HS-5 (cell line): Measurements from ENCODE around the gene CFH.
"Not testable (repeated sequence)": the region's sequence is repeated elsewhere in the genome, so short reads cannot be mapped to it uniquely, and the experiment has no call there.

ENCODE experiments used
- DNase-seq: peaks from one replicate; pipeline ENCODE4 v3.0.0-alpha.2; 2012; ENCODE audit warnings: low read depth

The CFH gene

GRCh38 chr1:196651637-196652215, at the start of gene CFH:
Gene CFH (plus strand): TSS chr1:196652043. CDS start chr1:196652118, 75 bp downstream.
- DNase-seq: peak; percentile 56

DNA sequence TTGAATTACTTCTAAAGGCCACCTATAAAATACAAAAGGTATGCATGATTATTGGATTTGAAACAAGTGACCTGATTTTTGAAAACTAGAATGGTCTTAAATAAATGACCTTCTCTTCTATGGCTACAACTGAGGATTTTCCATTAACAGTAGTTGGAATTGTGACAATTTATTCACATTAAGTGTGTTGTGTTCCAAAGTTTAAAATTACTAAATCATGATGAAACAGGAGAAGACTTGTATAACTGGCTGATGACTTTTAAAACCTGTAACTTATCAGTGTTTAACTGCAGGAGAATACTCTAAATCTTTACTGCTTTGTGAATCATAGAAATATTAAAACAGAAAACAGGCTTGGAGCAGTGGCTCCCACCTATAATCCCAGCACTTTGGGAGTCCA, 48.2 kb upstream of the CFH start:
- no peak for DNase-seq

- no peak for DNase-seq
Observed at GRCh38 chr1:196607981-196608380, 43.9 kb upstream of the CFH start.

GRCh38 chr1:196608390-196609369, 43.2 kb upstream of the CFH start, which contains the start of gene KCNT2:
Gene KCNT2 (minus strand): TSS chr1:196608440. CDS start chr1:196608309, 131 bp downstream.
- no peak for DNase-seq

DNA sequence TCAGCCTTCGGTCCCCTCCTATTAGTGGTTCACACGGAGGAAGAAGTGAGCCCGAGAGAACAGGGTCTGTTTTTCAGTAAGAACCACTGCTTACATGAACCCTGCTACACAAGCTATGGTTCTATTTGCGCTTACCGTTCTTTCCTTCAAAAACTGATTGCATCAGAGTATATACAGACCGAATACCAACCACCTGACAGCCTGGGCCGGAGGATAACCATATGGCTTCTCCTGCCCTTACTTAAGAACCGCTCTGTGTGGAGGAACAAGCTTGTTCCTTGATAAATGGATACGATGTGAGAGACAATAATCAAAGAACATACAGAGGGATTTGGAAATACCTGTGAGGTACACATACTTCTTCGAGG, 42.5 kb upstream of the CFH start:
- no peak for DNase-seq

- DNase-seq: no peak
Observed at GRCh38 chr1:196611873-196612272, 40.0 kb upstream of the CFH start.

DNA sequence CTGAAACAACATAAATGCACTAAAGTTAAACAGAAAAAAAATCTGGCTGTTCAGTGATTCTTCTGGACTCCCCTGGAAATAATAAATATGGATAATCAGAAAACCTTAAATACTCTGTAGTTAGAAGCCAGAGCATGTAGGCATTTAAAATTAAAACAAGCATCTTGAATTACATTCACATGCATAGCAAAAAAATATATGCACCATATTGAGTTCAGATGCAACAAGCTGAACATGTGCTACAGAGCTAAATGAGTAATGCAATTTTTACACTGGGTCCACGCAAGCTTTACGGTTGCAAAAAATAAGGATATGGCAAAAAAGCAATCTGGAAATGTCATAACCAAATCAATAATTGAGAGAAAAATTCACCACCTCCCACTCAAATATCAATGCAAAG, 32.1 kb upstream of the CFH start:
- DNase-seq: no peak

DNA sequence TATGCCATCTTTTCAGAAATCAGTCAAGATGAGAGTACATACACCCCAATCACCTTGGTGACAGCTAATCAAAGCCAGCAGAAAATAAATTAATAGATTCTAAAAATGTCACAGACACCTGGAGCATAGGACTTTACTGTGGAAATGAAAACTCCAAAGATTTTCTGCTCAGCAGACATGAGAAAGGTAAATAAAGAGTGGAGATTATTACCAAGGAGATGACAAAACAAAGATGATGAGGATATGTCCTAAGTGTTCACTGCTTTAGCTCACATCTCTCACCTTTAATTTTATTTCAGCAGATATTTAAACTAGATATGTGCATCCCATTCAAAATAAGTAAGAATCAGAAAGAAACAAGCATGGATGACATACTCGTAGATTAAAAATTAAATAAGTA, 28.8 kb upstream of the CFH start:
- DNase-seq: no peak

- DNase-seq: no peak
Observed at GRCh38 chr1:196628838-196629237, 23.0 kb upstream of the CFH start.

DNA sequence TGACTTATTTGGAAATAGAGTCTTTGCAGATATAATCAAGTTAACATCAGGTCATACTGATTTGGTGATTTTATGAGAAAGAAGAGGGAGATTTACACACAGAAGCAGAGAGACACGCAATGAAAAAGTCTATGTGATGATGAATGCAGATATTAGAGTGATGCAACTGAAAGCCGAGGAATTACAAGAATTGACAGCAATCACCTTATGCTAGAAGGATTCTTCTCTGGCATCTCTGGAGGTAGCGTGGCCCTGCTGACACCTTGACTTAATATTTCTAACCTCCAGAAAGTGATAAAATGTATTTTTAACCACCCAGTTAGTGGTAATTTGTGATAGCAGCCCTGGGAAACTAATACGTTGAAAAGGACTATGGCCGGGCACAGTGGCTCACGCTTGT, 14.2 kb upstream of the CFH start:
- no peak for DNase-seq

GRCh38 chr1:196638466-196638865, 13.4 kb upstream of the CFH start:
- no peak for DNase-seq

DNA sequence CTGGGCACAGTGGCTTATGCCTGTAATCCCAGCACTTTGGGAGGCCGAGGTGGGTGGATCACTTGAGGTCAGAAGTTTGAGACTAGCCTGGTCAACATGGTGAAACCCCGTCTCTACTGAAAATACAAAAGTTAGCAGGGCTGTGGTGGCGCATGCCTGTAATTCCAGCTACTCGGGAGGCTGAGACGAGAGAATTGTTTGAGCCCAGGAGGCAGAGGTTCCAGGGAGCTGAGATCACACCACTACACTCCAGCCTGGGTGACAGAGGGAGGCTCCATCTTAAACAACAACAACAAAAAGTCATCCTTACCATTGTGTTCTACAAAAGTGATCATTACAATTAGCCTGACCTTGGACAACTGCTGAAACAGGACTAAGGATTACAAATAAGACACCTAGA, 12.6 kb upstream of the CFH start:
- DNase-seq: not testable (repeated sequence)

DNA sequence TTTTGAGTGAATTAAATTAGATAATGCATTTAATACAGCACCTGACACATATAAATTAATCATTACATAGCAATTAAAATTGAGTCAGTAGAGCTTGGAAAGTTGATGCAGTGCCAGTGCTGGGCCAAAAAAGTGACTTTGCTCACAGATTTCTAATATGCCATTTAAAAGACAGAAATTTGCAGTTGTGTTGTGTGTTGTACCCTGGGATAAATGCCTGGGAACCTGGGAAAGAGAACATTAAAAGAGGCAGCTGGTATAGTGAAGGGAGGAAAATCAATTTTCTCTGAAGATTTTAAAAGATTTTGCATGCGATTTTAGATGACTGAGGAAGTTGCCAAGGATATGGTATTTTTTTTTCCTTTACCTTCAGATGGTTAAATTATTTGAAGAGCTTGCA, 10.9 kb upstream of the CFH start:
- no peak for DNase-seq

- DNase-seq: no peak
Observed at GRCh38 chr1:196649990-196650389, 1.9 kb upstream of the CFH start.

- no peak for DNase-seq
Observed at GRCh38 chr1:196650403-196650802, 1.4 kb upstream of the CFH start.

DNA sequence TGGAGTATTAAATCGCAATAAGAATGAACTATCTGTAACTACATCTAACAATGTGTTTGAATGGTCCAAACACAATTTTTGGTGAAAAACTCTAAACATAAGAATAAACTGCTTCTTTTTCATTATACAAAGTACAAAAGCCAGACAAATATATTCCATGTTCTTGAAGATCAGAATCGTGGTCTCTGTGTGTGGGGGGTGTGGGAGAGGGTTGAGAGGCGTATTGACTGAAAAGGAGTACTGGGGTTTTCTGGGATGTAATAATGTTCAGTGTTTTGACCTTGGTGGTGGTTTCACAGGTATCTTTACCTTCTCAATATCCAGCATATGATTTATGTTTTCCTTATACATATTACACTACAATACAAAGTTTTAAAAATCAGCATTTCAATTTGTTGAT, 764 bp upstream of the CFH start:
- DNase-seq: no peak

DNA sequence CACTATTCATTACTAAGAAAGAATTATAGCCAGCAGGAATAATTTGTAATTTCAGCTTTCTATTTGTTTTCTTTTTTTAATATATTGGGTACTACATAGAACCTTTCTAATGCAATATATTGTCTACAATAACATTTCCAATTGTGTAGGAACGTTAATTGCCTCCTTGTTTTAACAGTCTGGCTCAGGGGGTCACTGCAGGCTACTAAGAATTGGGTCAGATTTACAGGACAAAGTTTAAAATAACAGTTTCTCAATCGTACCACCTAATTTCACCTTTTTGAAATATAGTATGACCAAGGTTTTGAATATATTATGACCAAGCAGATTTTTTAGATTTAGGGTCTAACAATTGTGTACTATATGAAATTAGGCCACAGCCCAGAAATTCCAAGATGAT, 2.4 kb downstream of the CFH start:
- no peak for DNase-seq

GRCh38 chr1:196655071-196655470, 3.2 kb downstream of the CFH start:
- DNase-seq: no peak

- DNase-seq: no peak
Observed at GRCh38 chr1:196655494-196655893, 3.7 kb downstream of the CFH start.

- no peak for DNase-seq
Observed at GRCh38 chr1:196659471-196659870, 7.6 kb downstream of the CFH start.

- DNase-seq: no peak
Observed at GRCh38 chr1:196660272-196660671, 8.4 kb downstream of the CFH start.

DNA sequence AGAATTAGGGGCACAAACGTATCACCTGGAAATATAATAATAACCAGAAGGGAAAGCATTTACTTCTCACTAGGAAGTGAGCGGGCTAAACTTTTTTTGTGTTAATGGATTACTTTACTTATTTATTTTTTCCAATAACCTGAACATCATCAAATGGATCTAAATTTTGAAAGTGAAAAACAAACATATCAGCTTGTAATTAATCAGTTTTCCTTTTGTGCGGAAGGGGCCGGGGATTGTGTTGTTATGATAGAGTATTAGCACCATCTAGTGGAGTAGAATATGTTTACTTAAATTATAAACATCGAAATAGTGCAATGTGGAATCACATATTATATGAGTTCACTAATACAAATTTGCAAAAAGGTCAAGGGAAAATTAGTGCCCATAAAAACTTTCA, 9.0 kb downstream of the CFH start:
- DNase-seq: no peak

- no peak for DNase-seq
Observed at GRCh38 chr1:196661345-196661744, 9.5 kb downstream of the CFH start.

- DNase-seq: no peak
Observed at GRCh38 chr1:196667131-196667530, 15.3 kb downstream of the CFH start.
